H9 (cell line): ENCODE measurements around the gene IKZF1. TPM values are rescaled to one million over a fixed set of nuclear protein-coding genes. Genes with fewer than 3 reads are reported as not detected.

Experiments
- DNase-seq: peaks from one replicate; pipeline ENCODE4 v3.0.0-alpha.2; 2017
- H2AFZ ChIP-seq: one replicate; pipeline ENCODE4 v1.6.1; 2013; ENCODE audit warnings: mild to moderate bottlenecking, low read length, control low read depth, moderate library complexity
- H2AK5ac ChIP-seq: 2 replicates; pipeline ENCODE4 v1.6.1; 2013; ENCODE audit warnings: low read length, control low read depth, mixed read lengths; ENCODE audit not compliant: insufficient read length
- H2BK120ac ChIP-seq: one replicate; pipeline ENCODE4 v1.6.1; 2013; ENCODE audit warnings: low read depth, mild to moderate bottlenecking, low read length, control low read depth, inconsistent platforms; ENCODE audit not compliant: poor library complexity, severe bottlenecking
- H2BK12ac ChIP-seq: 2 replicates; pipeline ENCODE4 v1.6.1; 2013; ENCODE audit warnings: low read length, control low read depth, mixed read lengths, low read depth; ENCODE audit not compliant: insufficient read length
- H2BK15ac ChIP-seq: 2 replicates; pipeline ENCODE4 v1.6.1; 2013; ENCODE audit warnings: low read depth, low read length, control low read depth
- H2BK20ac ChIP-seq: one replicate; pipeline ENCODE4 v1.6.1; 2013; ENCODE audit warnings: low read depth, mild to moderate bottlenecking, low read length, control low read depth, inconsistent platforms; ENCODE audit not compliant: poor library complexity, severe bottlenecking
- H2BK5ac ChIP-seq: 2 replicates; pipeline ENCODE4 v1.6.1; 2013; ENCODE audit warnings: low read length, control low read depth, mixed read lengths; ENCODE audit not compliant: insufficient read length
- H3K14ac ChIP-seq: 2 replicates; pipeline ENCODE4 v1.6.1; 2013; ENCODE audit warnings: low read length, control low read depth; ENCODE audit not compliant: insufficient read depth
- H3K18ac ChIP-seq: 2 replicates; pipeline ENCODE4 v1.6.1; 2013; ENCODE audit warnings: low read depth, mild to moderate bottlenecking, mixed read lengths, low read length, control low read depth; ENCODE audit not compliant: insufficient read length
- H3K23ac ChIP-seq: 2 replicates; pipeline ENCODE4 v1.6.1; 2013; ENCODE audit warnings: low read length, control low read depth, mixed read lengths, low read depth; ENCODE audit not compliant: insufficient read length
- H3K23me2 ChIP-seq: 2 replicates; pipeline ENCODE4 v1.6.1; 2013; ENCODE audit warnings: low read depth, mild to moderate bottlenecking, mixed read lengths, low read length, control low read depth; ENCODE audit not compliant: insufficient read length, poor library complexity, severe bottlenecking
- H3K27ac ChIP-seq: 2 replicates; pipeline ENCODE4 v1.5.1; 2013; ENCODE audit warnings: low read length, control low read depth, mixed read lengths, low read depth; ENCODE audit not compliant: insufficient read length
- H3K27me3 ChIP-seq: 2 replicates; pipeline ENCODE4 v1.6.1; 2013; ENCODE audit warnings: low read length, control low read depth, inconsistent platforms; ENCODE audit not compliant: insufficient read depth
- H3K4ac ChIP-seq: 2 replicates; pipeline ENCODE4 v1.6.1; 2013; ENCODE audit warnings: low read depth, mild to moderate bottlenecking, control low read depth, inconsistent platforms, low read length, moderate library complexity
- H3K4me1 ChIP-seq: 2 replicates; pipeline ENCODE4 v1.6.1; 2013; ENCODE audit warnings: low read length, control low read depth, inconsistent platforms; ENCODE audit not compliant: insufficient read depth
- H3K4me2 ChIP-seq: 2 replicates; pipeline ENCODE4 v1.6.1; 2013; ENCODE audit warnings: low read length, control low read depth, mixed read lengths; ENCODE audit not compliant: insufficient read length, insufficient read depth
- H3K56ac ChIP-seq: 2 replicates; pipeline ENCODE4 v1.6.1; 2013; ENCODE audit warnings: low read depth, mild to moderate bottlenecking, mixed read lengths, low read length, control low read depth; ENCODE audit not compliant: insufficient read length
- H3K79me1 ChIP-seq: 2 replicates; pipeline ENCODE4 v1.6.1; 2013; ENCODE audit warnings: low read depth, mild to moderate bottlenecking, moderate library complexity, low read length, control low read depth, inconsistent platforms; ENCODE audit not compliant: insufficient read depth, poor library complexity, severe bottlenecking
- H3K79me2 ChIP-seq: 2 replicates; pipeline ENCODE4 v1.6.1; 2013; ENCODE audit warnings: low read length, control low read depth, inconsistent platforms; ENCODE audit not compliant: insufficient read depth
- H3K9ac ChIP-seq: 2 replicates; pipeline ENCODE4 v1.6.1; 2013; ENCODE audit warnings: low read length, control low read depth, mixed read lengths; ENCODE audit not compliant: insufficient read length; ENCODE audit errors: extremely low read depth
- H3K9me3 ChIP-seq: one replicate; pipeline ENCODE4 v1.6.1; 2013; ENCODE audit warnings: low read depth, low read length, inconsistent platforms; ENCODE audit not compliant: control insufficient read depth
- H3T11ph ChIP-seq: one replicate; pipeline ENCODE4 v1.6.1; 2013; ENCODE audit warnings: mild to moderate bottlenecking, low read length, control low read depth, inconsistent platforms
- H4K20me1 ChIP-seq: one replicate; pipeline ENCODE4 v1.6.1; 2013; ENCODE audit not compliant: control insufficient read depth, insufficient read length, insufficient read depth
- H4K5ac ChIP-seq: 2 replicates; pipeline ENCODE4 v1.6.1; 2013; ENCODE audit warnings: low read depth, mild to moderate bottlenecking, mixed read lengths, low read length, control low read depth; ENCODE audit not compliant: insufficient read length
- H4K8ac ChIP-seq: replicated peaks from 2 replicates; pipeline ENCODE4 v1.6.1; 2013; ENCODE audit warnings: low read length, control low read depth, mixed read lengths, low read depth; ENCODE audit not compliant: insufficient read length
- H4K91ac ChIP-seq: 2 replicates; pipeline ENCODE4 v1.6.1; 2013; ENCODE audit warnings: low read depth, mild to moderate bottlenecking, moderate library complexity, mixed read lengths, low read length, control low read depth; ENCODE audit not compliant: insufficient read length
- H3K27ac Mint-ChIP-seq, 3 experiments: 2 replicates in 2 of 3; 3 replicates in 1 of 3; pipeline ENCODE4 v1.8.0; 2020 to 2021; ENCODE audit warnings: mixed read lengths in 3 of 3, mild to moderate bottlenecking in 1 of 3, moderate library complexity in 1 of 3
- H3K27me3 Mint-ChIP-seq: 2 replicates; pipeline ENCODE4 v1.8.0; 2021; ENCODE audit warnings: low read depth, mild to moderate bottlenecking, moderate library complexity, mixed read lengths
- H3K36me3 Mint-ChIP-seq, 3 experiments: 2 replicates in 2 of 3; 3 replicates in 1 of 3; pipeline ENCODE4 v1.8.0; 2020 to 2021; ENCODE audit warnings: low read depth in 3 of 3, mixed read lengths in 3 of 3; ENCODE audit not compliant: insufficient read depth in 1 of 3
- H3K4me1 Mint-ChIP-seq, 2 experiments: 2 replicates each; pipeline ENCODE4 v1.8.0; 2020; ENCODE audit warnings: mixed read lengths in 2 of 2
- H3K4me3 Mint-ChIP-seq, 2 experiments: 2 replicates in 1 of 2; 3 replicates in 1 of 2; pipeline ENCODE4 v1.8.0; 2020 to 2021; ENCODE audit warnings: mild to moderate bottlenecking in 2 of 2, mixed read lengths in 2 of 2, moderate library complexity in 1 of 2
- H3K9me3 Mint-ChIP-seq, 2 experiments: 2 replicates in 1 of 2; 3 replicates in 1 of 2; pipeline ENCODE4 v1.8.0; 2020; ENCODE audit warnings: mild to moderate bottlenecking in 2 of 2, mixed read lengths in 2 of 2, moderate library complexity in 1 of 2
- WGBS: extraction: QIAGEN DNeasy Blood & Tissue Kit; methylation state at CpG from one replicate; pipeline ENCODE4 v1.1.7; 2013; ENCODE audit warnings: missing lambda C conversion rate, low lambda C conversion rate, mixed read lengths; ENCODE audit not compliant: insufficient read length; ENCODE audit errors: extremely low coverage; 5-methylcytosine and 5-hydroxymethylcytosine counted together
- total RNA-seq: library from RNA; stranded (reverse); gene quantifications from 2 replicates; pipeline ENCODE4 v1.2.1, GENCODE V29; 2021
- TF ChIP-seq, protein P1 (sequence below): fragments of 200-600 bp; sonication (generic); conservative IDR thresholded peaks from 3 replicates; pipeline ENCODE4 v1.8.0; 2021; ENCODE audit warnings: antibody characterized with exemption, mild to moderate bottlenecking

The IKZF1 gene
- total RNA-seq, 1 experiment from 2014 or later: 0.98 TPM

DNA sequence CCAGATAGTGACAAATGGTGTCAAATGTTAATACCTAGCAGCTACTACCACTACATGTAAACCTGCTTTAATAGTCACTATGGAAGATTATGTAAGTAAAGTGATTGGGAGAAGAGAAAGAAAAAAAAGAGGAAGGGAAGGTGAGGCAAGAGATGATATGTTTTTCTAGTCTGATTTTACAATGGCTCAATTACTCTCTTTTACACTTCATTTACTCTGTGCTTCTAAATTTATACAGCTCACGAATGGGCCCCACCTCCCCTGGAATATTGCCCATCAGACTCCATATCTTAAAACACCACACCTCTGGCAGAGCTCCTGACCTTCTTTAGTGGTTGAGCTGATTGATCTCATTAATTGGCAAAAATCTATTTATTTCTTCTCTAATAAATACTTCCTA, 28.0 kb upstream of the IKZF1 start:
- H4K8ac ChIP-seq: no peak overlapping the region
- no peak overlapping the region for H3K14ac ChIP-seq
- H3T11ph ChIP-seq: no peak overlapping the region
- no peaks in the 10 kb centered on the region for H4K20me1 ChIP-seq
- H3K56ac ChIP-seq: no peak overlapping the region
- H2AK5ac ChIP-seq: no peak overlapping the region
- Mint-ChIP-seq H3K27me3 (peaks cover 4% of the 10 kb centered on the region), H3K9me3 (peaks cover 0 to 7% of the 10 kb centered on the region in 2 experiments; a peak in 2 of 5 replicates), H3K4me3 (no peak overlapping the region), H3K27ac (no peak overlapping the region), H3K4me1 (no peaks in the 10 kb centered on the region), H3K36me3 (no peaks in the 10 kb centered on the region; a peak in 1 of 7 replicates)
- H3K23me2 ChIP-seq: no peaks in the 10 kb centered on the region
- no peak overlapping the region for H3K23ac ChIP-seq
- no peaks in the 10 kb centered on the region for H3K4me1 ChIP-seq
- no peak overlapping the region for H2BK12ac ChIP-seq
- H2BK15ac ChIP-seq: no peak overlapping the region
- H3K9me3 ChIP-seq: no peaks in the 10 kb centered on the region
- H3K27me3 ChIP-seq: no peaks in the 10 kb centered on the region
- no peak overlapping the region for H3K27ac ChIP-seq
- DNase-seq: no peak
- H2BK5ac ChIP-seq: no peak overlapping the region
- H4K91ac ChIP-seq: no peak overlapping the region
- no peak overlapping the region for H4K5ac ChIP-seq
- H3K4me2 ChIP-seq: no peak overlapping the region
- TF ChIP-seq, protein P1, sequence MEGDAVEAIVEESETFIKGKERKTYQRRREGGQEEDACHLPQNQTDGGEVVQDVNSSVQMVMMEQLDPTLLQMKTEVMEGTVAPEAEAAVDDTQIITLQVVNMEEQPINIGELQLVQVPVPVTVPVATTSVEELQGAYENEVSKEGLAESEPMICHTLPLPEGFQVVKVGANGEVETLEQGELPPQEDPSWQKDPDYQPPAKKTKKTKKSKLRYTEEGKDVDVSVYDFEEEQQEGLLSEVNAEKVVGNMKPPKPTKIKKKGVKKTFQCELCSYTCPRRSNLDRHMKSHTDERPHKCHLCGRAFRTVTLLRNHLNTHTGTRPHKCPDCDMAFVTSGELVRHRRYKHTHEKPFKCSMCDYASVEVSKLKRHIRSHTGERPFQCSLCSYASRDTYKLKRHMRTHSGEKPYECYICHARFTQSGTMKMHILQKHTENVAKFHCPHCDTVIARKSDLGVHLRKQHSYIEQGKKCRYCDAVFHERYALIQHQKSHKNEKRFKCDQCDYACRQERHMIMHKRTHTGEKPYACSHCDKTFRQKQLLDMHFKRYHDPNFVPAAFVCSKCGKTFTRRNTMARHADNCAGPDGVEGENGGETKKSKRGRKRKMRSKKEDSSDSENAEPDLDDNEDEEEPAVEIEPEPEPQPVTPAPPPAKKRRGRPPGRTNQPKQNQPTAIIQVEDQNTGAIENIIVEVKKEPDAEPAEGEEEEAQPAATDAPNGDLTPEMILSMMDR: no peak
- no peak overlapping the region for H2AFZ ChIP-seq
- no peak overlapping the region for H2BK120ac ChIP-seq
- no CpG with 5 or more reads among the region's 1 CpG for WGBS
- H3K79me2 ChIP-seq: no peaks in the 10 kb centered on the region
- H3K9ac ChIP-seq: no peak overlapping the region
- H2BK20ac ChIP-seq: no peak overlapping the region
- H3K18ac ChIP-seq: no peak overlapping the region
- no peaks in the 10 kb centered on the region for H3K79me1 ChIP-seq
- H3K4ac ChIP-seq: no peak overlapping the region
